ENCODE results near the gene TTC21B. TPM values are rescaled to one million over a fixed set of nuclear protein-coding genes. Genes with fewer than 3 reads are reported as not detected.
"Not testable (repeated sequence)": the region's sequence is repeated elsewhere in the genome, so short reads cannot be mapped to it uniquely, and the experiment has no call there.

The TTC21B gene
- polyA plus RNA-seq, 3 donors: 25.3 to 40.6 (median 33.3) TPM

DNA sequence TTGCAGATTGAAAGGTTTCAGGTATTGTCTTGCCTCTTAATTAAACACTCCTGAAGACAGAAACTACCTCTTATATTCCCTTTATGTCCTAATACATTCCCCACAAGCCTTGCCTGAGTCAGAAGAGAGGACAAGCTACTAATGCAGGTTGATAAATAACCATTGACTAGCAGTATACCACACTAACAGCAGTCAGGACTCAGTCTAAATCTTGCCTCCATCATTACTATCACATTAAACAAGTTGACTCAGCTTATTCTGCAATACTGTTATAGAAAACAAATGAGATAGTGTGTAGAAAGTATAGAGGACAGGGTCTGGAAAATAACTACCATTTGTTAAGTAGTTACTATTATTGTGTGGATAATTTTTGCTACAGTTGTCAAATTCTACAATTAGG is 63.8 kb downstream of the TTC21B start:
- no peak for DNase-seq

DNA sequence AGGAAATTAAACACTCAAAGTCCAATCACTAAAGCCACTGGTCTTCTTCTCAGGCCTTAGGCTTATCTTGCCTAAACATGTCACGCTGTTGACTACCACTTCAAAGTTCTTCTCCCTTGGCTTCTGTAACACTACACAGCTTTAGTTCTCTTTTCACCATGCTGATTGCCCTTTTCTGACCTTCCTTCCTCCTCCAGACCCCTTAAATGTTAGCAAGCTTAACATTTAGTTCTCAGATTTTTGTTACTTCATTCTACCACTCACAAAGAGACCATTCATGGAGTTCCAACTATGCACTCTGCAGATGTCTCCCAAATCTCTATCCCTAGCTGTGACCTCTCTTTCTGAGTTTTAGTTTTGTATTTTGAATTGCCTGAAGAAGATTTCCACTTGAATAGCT is 64.4 kb downstream of the TTC21B start:
- no peak for DNase-seq

DNA sequence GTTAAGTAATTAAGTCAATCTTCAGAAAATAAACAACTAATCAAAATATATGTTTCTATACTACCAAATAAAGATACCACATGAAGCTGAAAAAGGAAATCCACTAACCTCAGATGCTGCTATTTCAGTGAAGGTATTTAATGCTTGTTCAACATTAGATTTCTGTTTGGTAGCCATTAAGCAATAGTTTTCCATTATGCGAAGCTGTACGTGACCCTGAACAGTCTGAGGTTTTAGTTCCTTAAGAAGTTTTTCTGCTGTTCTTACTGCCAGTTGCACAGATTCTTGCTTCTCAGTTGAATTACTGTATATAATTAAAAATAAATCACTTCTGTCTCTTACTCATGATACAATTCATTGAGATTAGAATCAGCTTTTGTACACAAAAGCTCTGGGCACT is 65.4 kb downstream of the TTC21B start:
- DNase-seq: no peak

DNA sequence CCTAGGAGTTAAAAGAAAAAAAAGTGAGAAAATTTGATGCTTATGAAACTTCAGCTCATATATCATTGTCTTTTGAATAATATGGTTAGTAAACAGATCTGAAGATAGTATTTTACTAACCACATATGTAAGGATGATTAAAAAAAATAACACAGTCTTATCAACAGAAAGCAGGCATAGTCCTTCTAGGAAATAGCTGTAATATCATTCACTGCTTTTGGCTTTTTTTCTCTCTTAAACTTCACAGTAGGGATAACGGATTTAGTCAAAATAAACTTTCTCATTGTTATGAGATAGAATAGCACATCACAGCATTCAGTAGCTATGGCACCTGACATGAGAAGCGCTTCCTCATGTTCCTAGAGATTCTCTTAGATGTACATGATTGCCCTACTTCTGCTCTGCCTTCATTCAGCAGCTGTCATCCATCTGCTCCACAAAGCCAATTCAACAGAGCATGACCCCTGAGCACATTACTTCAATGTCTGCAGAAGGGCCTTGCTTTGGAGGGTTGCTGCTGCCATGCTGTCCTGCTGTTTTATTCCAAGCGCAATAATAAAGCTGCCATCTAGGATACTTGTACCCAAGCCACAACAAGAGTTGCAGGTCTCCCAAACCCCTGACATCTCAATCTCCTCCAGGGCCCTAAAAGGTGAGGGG is 67.0 kb downstream of the TTC21B start:
- no peak for DNase-seq

DNA sequence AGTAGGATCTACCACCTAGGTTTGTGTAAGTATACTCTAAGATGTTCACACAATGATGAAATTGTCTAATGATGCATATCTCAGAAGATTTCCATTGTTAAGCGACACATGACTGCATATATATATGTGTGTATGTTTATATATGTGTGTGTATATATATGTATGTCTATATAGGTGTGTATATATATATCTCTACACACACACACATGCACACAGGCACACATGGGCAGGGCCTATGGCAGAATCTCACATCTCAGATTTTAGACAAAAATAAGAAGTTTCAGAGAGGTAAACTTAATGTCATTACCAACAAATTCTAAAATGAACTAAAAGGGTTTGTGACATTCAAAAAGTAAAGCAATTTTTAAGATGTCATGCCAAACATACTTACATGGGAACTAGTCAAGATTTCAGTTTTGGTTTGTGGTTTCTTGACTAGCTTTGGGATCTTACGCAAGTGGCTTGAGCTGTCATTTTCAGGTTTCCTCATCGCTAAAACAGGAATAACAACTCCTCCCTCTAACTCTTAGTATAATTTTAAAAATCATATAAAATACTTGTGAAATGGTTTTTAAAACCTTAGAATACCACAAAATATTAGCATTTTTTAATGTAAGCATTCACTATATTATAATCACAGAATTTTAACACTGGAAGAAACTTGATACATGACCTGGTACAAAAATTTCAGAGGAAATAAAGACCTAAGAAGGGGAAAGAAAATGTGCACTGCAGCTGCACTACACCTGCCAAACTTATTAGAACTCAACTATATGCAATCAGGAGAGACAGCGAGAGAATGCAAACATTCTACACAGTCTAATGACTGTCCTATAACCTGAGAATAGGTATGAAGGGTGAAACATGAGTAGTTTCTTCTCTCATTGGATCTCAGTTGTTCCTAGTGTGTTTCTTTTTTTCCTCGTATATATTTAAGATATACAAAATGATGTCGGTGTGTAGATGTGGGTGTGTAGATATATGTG is 75.7 kb downstream of the TTC21B start:
- DNase-seq: no peak

DNA sequence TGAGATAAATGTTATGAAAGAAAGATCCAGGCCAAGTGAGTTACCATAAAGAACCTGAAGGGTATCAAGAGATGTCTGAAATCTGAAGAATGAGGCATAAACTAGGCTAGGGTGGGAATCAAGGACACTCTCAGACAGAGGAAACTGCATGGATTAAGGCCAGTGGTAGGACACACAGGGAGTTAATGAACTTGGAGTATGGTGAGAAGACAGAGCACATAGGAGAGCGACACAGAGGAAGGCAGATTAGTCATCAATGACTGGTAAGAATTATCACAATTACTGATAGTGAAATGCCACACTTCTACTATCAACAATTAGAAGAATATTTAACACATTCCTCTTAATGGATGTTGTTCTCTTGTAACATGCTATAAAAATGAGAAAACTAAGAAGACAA is 76.9 kb downstream of the TTC21B start:
- no peak for DNase-seq

DNA sequence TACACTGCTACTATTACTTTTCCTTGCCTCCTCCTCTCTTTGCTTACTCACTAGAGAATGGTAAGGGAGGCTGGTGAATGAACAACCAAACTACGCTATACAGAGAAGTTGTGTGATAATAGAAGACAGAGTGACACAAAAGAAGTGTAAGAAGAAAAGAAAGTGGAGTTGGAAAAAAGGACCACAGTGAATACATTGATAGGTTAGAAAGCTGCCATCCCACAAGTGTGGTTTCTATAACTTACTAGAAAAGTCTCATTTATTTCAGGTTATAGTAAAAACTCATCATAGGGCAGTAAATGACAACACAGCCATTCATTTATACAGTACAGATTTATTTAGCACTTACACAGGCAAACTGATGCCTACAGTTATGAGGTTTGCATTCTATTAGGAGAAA is 77.3 kb downstream of the TTC21B start:
- DNase-seq: no peak

DNA sequence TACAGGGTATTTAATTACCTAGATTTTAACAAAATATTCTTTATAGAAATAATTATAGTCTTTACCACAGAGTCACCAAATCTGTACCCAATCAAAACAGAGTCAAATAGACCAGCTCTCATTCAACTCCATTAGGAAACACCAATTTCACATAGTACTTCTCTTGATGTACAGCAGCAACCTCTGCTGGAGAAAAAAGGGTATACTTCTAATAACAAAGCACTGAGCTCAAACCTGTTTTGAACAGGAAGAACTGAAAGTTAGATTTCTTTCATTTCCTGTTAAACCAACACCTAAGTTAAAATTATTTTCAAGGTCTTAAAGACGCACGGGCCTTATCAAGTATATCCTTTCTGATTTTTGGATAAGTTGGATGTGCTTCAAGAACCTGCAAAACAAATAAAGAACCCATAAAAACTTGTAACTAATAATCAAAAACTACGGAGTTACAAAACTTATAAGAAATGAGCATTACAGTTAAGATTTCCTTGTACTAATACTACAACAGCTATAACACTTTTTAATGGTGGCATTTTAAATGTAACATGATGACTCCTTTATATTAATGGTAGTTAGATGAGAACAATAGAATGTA is 79.0 kb downstream of the TTC21B start:
- DNase-seq: peak; percentile 60

DNA sequence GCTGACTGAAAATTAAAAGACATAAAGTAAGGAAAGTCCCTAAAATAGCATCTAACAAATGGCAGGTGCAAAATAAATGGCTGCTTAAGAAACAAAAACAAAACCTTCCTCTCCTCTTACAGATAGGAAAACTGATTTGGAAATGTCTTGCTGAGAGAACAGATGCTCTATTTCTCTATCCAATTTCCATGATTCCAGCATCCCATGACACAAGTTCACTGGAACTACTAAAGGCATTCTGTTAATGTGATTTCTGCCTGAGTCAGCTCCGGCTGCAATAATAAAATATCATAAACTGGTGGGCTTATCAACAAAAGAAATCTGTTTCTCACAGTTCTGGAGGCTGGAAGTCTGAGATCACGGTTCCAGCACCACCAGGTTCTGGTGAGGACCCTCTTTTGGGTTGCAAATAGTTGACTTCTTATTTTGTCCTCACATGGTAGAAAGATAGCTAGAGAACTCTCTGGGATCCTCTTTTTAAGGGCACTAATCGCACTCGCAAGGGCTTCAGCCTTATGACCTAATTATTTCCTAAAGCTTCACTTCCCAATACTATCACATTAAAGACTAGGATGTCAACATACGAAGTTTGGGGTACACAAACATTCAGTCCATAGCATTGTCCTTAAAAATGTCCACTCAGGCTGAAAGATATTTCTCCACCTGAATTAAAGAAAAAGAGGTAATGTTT is 81.3 kb downstream of the TTC21B start:
- DNase-seq: no peak

DNA sequence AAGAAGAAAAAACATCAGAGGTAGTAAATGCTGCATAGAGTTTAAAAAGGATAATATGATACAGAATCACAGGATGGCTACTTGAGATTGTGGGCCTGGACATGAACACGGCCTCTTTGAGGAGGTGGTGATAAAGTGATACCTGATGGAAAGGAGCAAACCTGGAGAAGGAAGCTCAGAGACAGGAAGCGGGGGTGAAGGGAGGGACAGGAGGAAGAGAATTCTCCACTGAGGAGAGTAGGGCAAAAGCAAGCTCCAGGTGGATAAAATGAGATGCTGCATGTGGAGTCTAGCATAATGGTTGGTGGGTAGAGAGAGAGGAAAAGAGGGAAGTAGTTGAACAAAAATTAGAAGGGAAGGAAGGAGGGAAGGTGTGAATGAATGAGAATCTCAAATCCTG is 82.6 kb downstream of the TTC21B start:
- no peak for DNase-seq

DNA sequence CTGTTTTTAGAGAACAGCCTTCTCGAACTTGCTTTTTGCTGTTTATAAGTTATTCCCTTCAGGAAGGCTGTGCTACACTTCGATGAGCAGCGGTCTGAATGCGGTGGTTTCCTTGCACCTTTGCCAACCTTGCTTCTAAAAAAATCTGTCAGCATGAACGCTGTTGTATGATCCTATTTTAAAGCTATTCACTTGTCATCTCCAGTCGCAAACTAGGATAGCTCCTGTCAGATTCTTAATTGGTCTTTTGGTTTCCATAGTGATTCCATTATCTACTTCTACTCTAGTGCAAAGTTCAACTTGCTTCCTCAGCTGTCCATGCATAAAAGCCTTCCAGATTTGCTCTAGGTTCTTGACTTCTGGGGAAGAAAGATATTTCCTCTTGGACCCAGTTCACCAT is 83.2 kb downstream of the TTC21B start:
- no peak for DNase-seq

DNA sequence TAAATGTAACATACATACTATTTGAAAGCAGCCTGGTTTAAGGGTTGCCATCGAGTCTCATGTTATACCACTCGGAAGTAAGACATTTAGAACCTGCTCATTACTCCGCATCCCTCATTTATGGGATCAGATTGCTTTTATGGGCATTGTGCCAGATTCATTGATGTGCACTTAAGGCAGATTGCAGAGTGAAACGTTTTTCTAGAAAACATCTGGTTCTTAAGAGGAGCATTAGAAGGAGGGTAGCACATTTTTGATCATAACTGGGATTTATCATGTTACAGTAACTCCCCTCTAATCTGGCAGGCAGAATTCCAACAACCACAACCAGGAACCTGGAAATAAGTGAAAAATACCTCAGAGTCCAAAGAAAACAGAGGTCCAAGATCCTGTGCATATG is 85.4 kb downstream of the TTC21B start:
- peak; percentile 65 for DNase-seq

DNA sequence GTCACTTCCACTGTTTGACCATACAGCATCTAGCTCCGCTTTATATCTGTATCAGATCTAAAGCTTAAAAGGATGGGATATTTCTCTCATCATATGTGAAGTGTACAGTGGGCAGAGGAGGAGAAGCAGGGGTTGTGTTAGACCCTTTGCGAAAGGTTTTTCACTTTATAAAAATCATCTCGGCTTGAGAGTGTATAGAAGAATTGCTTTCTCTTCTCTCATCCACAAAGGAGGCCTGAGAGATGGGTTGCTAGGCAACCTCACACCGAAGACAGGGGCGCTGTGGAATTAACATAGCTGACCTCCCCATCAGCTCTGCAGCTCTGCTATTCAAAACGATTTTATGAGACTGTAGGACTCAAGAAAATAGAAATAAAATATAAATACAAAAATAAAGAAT is 89.3 kb downstream of the TTC21B start:
- DNase-seq: no peak

DNA sequence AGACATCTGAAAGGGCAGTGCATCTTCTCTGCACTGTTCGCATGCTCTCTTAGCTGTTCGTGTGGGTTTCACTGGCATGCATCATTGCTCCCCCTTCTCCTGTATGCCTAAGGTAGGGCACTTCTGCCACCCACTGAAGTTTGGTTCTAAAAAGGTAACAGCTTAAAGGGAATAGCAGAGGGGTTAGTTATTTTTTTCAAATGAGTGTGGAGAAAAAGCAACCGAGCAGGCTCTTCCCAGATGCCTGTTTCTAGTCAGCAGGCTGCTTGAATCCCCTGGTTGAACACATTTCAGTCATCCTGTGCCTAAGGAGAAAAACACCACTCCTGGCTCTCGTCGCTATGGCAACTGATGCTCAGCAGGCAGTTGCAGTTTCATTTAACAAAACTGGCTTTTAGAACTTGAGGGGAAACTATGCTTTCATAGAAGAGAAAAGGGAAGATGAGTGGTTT is 89.7 kb downstream of the TTC21B start:
- no peak for DNase-seq

DNA sequence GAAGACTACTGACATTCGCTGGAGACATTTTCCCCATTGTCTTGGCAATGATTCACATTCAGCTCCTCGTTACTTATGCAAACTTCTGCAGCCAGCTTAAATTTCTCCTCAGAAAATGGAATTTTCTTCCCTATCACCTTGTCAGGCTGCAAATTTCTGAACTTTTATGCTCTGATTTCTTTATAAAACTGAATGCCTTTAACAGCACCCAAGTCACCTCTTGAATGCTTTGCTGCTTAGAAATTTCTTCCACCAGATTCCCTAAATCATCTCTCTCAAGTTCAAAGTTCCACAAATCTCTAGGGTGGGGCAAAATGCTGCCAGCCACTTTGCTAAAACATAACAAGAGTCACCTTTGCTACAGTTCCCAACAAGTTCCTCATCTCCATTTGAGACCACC is 92.5 kb downstream of the TTC21B start:
- DNase-seq: not testable (repeated sequence)

DNA sequence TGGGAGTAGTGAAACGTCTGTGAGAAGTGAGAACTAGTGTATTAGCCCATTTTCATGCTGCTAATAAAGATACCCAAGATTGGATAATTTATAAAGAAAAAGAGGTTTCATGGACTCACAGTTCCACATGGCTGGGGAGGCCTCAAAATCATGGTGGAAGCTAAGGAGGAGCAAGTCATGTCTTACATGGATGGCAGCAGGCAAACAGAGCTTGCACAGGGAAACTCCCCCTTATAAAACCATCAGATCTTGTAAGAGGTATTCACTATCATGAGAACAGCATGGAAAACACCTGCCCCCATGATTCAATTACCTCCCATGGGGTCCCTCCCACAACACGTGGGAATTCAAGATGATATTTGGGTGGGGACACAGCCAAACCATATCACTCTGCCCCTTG is 93.9 kb downstream of the TTC21B start:
- DNase-seq: not testable (repeated sequence)

DNA sequence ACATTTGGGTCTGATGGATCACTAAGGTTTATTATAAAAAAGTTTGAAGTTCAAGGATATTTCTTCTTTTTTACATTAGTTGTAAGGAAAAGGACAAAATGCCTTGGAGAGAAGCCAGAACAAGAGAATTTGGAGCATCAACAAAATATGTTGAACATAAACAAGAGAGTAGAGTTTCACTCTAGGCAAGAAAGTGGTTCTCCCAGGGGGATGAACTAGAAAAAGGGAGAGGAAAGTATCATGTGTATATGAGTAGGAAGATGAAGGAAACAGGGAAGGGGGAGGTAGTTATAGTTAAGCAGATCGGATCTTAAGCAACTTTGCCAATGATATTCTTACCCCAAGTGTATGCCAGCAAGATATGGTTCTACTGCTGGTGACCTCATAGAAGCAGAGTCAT is 95.7 kb downstream of the TTC21B start:
- DNase-seq: no peak

DNA sequence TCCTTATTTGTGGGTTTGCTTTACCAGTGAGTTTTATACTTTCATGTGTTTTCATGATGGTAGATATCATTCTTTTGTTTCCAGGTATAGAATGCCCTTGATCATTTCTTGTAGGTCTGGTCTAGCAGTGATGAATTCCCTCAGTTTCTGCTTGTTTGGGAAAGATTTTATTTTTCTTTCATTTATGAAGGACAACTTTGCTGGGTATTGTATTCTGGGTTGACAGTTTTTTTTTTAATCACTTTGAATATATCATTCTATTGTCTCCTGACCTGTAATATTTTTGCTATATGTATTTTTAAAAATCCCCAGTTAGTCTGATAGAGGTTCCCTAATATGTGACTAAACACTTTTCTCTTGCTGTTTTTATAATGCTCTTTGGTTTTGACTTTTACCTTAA is 101.2 kb downstream of the TTC21B start:
- DNase-seq: no peak

DNA sequence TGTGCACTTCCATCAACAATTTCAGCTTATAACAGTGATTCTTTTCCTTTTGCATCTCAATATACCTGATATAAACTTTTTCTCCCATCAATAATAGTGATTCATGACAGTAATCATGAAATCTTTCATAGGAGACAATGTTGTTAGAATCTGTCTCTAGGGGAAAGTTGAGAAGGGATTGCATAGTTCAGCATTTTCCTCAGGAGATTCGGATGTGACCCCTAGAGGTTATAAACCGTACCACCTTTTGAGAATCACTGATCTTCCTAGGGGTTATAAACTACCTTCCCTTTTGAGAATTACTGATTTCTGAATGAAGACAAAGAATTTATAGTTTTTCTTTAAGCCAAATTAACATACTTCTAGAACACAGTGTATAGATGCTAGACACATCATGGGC is 106.6 kb downstream of the TTC21B start:
- DNase-seq: no peak

DNA sequence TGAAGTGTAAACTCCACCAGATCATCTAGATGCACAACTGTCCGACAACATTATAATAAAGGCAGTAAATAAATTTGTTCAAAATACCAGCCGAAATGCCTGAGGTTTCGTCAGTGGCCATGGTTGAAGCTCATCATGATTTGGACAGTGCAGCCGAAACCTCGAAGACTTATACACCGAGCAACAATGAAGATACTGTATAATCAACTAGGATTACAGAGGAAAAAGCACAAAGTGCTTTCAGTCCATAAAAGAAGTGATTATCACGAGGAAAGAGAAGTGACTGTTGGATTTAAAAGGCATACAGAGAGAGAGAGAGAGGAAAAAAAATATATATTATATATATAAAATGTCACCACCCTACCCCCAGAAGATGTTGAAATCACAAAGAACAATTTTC is 107.5 kb downstream of the TTC21B start:
- no peak for DNase-seq

DNA sequence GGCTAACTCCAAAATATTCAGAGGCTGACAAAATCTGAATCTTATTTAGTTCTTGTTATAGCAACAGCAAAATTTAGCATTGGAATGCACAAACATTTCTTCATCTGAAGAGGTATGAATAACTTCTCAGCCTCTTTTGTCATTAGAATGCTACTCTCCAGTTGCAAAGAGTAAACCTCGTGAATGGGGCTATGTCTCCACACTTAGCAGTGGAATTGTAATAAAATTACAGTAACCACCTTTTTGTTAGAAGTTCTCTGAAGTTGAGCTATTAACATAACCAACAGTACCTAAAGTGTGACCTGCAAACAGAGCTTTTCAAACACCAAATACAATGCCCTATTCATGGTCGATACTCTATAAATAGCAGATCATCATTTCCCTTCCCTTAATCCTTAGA is 109.4 kb downstream of the TTC21B start:
- no peak for DNase-seq

DNA sequence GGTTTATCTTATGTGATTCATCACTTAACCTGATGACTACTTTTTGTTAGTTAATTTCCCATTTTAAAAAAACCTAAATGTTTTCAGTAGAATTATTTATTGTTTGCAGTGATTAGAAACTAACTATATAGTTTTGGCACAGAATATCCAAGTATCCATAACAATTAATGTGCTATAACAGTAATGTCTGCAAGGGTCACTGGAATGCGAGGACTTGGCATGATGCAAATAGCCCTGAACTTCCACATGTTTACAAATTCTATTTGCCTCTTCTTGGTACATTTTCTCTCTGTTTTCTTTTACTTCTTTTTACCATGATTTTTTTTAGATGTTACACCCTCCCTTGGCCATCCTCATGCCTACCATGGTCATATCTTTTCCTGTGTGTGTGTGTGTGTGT is 110.2 kb downstream of the TTC21B start:
- no peak for DNase-seq
